Keratinocyte (primary cell): Measurements from ENCODE around the gene PFKM. TPM values are rescaled to one million over a fixed set of nuclear protein-coding genes. Genes with fewer than 3 reads are reported as not detected.

ENCODE experiments used
- DNase-seq: peaks from one replicate; pipeline ENCODE4 v3.0.0-alpha.2; 2011; ENCODE audit warnings: low read depth, missing footprints, low spot score
- FAIRE-seq: peaks from 2 replicates; lab custom pipeline; 2011; peaks lifted over from hg19 to GRCh38; lab: Jason Lieb, UNC
- H2AFZ ChIP-seq: 2 replicates; pipeline ENCODE4 v1.6.0; 2012; ENCODE audit warnings: low read length, control low read depth, inconsistent platforms; ENCODE audit not compliant: control insufficient read depth
- H3K27ac ChIP-seq: 2 replicates; pipeline ENCODE4 v1.5.1; 2011; ENCODE audit warnings: low read length; ENCODE audit not compliant: control insufficient read depth, insufficient read depth
- H3K27me3 ChIP-seq: 3 replicates; pipeline ENCODE4 v1.6.0; 2011; ENCODE audit warnings: low read length; ENCODE audit not compliant: control insufficient read depth, insufficient read depth; ENCODE audit errors: extremely low read depth
- H3K36me3 ChIP-seq, 2 experiments: 2 replicates in 1 of 2; 3 replicates in 1 of 2; pipeline ENCODE4 v1.5.1; 2011; ENCODE audit warnings: low read length in 2 of 2, mild to moderate bottlenecking in 1 of 2; ENCODE audit not compliant: control insufficient read depth in 2 of 2, insufficient read depth in 2 of 2; ENCODE audit errors: extremely low read depth in 1 of 2
- H3K4me1 ChIP-seq: 3 replicates; pipeline ENCODE4 v1.5.1; 2011; ENCODE audit warnings: low read length; ENCODE audit not compliant: control insufficient read depth, insufficient read depth; ENCODE audit errors: extremely low read depth
- H3K4me2 ChIP-seq: 3 replicates; pipeline ENCODE4 v1.6.0; 2011; ENCODE audit warnings: low read depth, low read length; ENCODE audit not compliant: control insufficient read depth, insufficient read depth; ENCODE audit errors: extremely low read depth
- H3K4me3 ChIP-seq, 3 experiments: fragments of 200-600 bp in 1 of 3; sonication (generic) in 1 of 3; 2 replicates in 2 of 3; 3 replicates in 1 of 3; pipeline ENCODE4 v1.5.1; 2011 to 2016; ENCODE audit warnings: low read length in 3 of 3, mild to moderate bottlenecking in 3 of 3, control low read depth in 2 of 3, inconsistent platforms in 1 of 3, low read depth in 1 of 3, mixed read lengths in 1 of 3, mixed run types in 1 of 3, moderate library complexity in 1 of 3; ENCODE audit not compliant: control insufficient read depth in 2 of 3, insufficient read depth in 2 of 3; ENCODE audit errors: extremely low read depth in 1 of 3
- H3K79me2 ChIP-seq: 2 replicates; pipeline ENCODE4 v1.6.0; 2012; ENCODE audit warnings: low read length; ENCODE audit not compliant: control insufficient read depth, insufficient read depth
- H3K9ac ChIP-seq: 3 replicates; pipeline ENCODE4 v1.6.0; 2011; ENCODE audit warnings: low read length; ENCODE audit not compliant: control insufficient read depth, insufficient read depth; ENCODE audit errors: extremely low read depth
- H3K9me1 ChIP-seq: 3 replicates; pipeline ENCODE4 v1.6.0; 2011; ENCODE audit warnings: low read length; ENCODE audit not compliant: control insufficient read depth, insufficient read depth; ENCODE audit errors: extremely low read depth
- H3K9me3 ChIP-seq: 2 replicates; pipeline ENCODE4 v1.5.1; 2012; ENCODE audit warnings: low read depth, low read length; ENCODE audit not compliant: control insufficient read depth
- H4K20me1 ChIP-seq: 3 replicates; pipeline ENCODE4 v1.6.0; 2011; ENCODE audit warnings: low read length; ENCODE audit not compliant: control insufficient read depth, insufficient read depth; ENCODE audit errors: extremely low read depth
- CTCF ChIP-seq, 3 experiments: IDR thresholded peaks in 1 of 3; conservative IDR thresholded peaks in 1 of 3; optimal IDR thresholded peaks in 1 of 3; 2 replicates in 2 of 3; 3 replicates in 1 of 3; pipeline versions ENCODE3 to v1.5.1; 2011; ENCODE audit warnings: low read length in 3 of 3, mild to moderate bottlenecking in 3 of 3, moderate library complexity in 2 of 3, control low read depth in 1 of 3, inconsistent platforms in 1 of 3; ENCODE audit not compliant: insufficient read depth in 2 of 3; ENCODE audit errors: extremely low read depth in 1 of 3
- EZH2 ChIP-seq: IDR thresholded peaks from one replicate; pipeline ENCODE4 v1.6.1; 2012; ENCODE audit warnings: inconsistent platforms, mild to moderate bottlenecking, low read length, moderate library complexity
- dilution Hi-C: fragments of 300-500 bp; cut with MboI; formaldehyde crosslinking; loops from one replicate; pipeline ENCODE4 v1.7.0; 2020; ENCODE audit warnings: low sequenced_read_pairs; ENCODE audit not compliant: extremely low pct_ligation_motif_present
- polyA plus RNA-seq, 5 experiments: library from polyadenylated mRNA; depleted of rRNA in 3 of 5; stranded (reverse) in 3 of 5; stranded (forward) in 1 of 5; unstranded in 1 of 5; fragments of >200 nt; gene quantifications; 1 replicate in 1 of 5; 2 replicates in 3 of 5; 3 replicates in 1 of 5; pipeline versions ENCODE4 v1.2.1 to v1.2.3, GENCODE V29; 2011 to 2012; ENCODE audit warnings: missing spikeins in 2 of 5, low read depth in 1 of 5, low replicate concordance in 1 of 5

PFKM gene
- polyA plus RNA-seq, 1 donor (not counting 4 experiments of a cell fraction or from before 2014, with no cell fraction given), result 67.9 TPM

GRCh38 chr12:48160807-48161206 lies 41.6 kb downstream of the PFKM start:
- no peak overlapping the region for H2AFZ ChIP-seq
- no peaks in the 10 kb centered on the region for H3K9me3 ChIP-seq
- no peaks in the 10 kb centered on the region for H3K9me1 ChIP-seq
- no peak overlapping the region for H3K9ac ChIP-seq
- DNase-seq (no peak), FAIRE-seq (no peak)
- peaks cover 13% of the 10 kb centered on the region for H3K4me1 ChIP-seq
- no peaks in the 10 kb centered on the region for H3K27me3 ChIP-seq
- dilution Hi-C loops, result no loop called here
- peaks cover 9% of the 10 kb centered on the region for H3K79me2 ChIP-seq
- no peak overlapping the region for H3K27ac ChIP-seq
- H4K20me1 ChIP-seq, result no peaks in the 10 kb centered on the region
- H3K4me2 ChIP-seq, result no peak overlapping the region
- TF ChIP-seq CTCF (optimal IDR thresholded peaks at IDR 0.05 in 1 of 3, IDR thresholded peaks at IDR 0.05 in 1 of 3, conservative IDR thresholded peaks at IDR 0.05 in 1 of 3; ENCODE audit: extremely low read depth in 1 of 3, insufficient read depth in 2 of 3, low read length in 3 of 3) (no peak), EZH2 (no peak)
- H3K36me3 ChIP-seq, result no peaks in the 10 kb centered on the region
- no peak overlapping the region for H3K4me3 ChIP-seq

GRCh38 chr12:48163150-48163747 lies 44.1 kb downstream of the PFKM start:
- no peaks in the 10 kb centered on the region for H3K9me3 ChIP-seq

More at GRCh38 chr12:48163150-48163747, 44.1 kb downstream of the PFKM start:
- FAIRE-seq, result no peak
- Histone ChIP-seq H3K27me3 (no peaks in the 10 kb centered on the region), H3K9me1 (no peaks in the 10 kb centered on the region), H3K4me3 (no peak overlapping the region), H3K27ac (no peak overlapping the region), H3K4me2 (no peak overlapping the region), H3K79me2 (no peaks in the 10 kb centered on the region), H2AFZ (no peak overlapping the region), H3K36me3 (no peaks in the 10 kb centered on the region), H4K20me1 (no peaks in the 10 kb centered on the region), H3K4me1 (no peaks in the 10 kb centered on the region), H3K9ac (no peak overlapping the region)
- DNase-seq, result no peak
- TF ChIP-seq EZH2 (no peak), CTCF (optimal IDR thresholded peaks at IDR 0.05 in 1 of 3, IDR thresholded peaks at IDR 0.05 in 1 of 3, conservative IDR thresholded peaks at IDR 0.05 in 1 of 3; ENCODE audit: extremely low read depth in 1 of 3, insufficient read depth in 2 of 3, low read length in 3 of 3) (no peak)
- dilution Hi-C loops, result no loop called here
